Stimulated activated CD8-positive, alpha-beta memory T cell treated with anti-CD3 and anti-CD28 coated beads, Interleukin-15, amount 100 ng/mL, for 1 hour (primary cell): ENCODE data around the gene EIF4G2.

Experiments
- DNase-seq: peaks from one replicate; pipeline ENCODE4 v3.0.0-alpha.2; 2020; ENCODE audit warnings: low read depth

Gene EIF4G2

DNA sequence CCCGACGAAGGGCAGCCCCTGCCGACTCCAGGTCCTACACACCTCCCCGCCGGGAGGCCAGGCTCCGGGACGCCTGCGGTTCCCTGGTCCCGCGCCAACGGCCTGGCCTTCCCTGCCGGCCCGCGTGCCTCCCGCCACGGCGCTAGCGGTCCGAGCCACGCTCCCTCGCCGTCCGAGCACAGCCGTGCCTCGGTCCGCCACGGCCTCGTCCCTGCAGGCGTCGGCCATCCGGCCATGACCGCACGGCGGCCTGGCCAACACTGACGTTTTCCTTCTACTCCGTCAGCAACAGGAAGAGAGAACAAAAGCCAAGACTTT is 532 bp downstream of the EIF4G2 start:
- no peak for DNase-seq

DNA sequence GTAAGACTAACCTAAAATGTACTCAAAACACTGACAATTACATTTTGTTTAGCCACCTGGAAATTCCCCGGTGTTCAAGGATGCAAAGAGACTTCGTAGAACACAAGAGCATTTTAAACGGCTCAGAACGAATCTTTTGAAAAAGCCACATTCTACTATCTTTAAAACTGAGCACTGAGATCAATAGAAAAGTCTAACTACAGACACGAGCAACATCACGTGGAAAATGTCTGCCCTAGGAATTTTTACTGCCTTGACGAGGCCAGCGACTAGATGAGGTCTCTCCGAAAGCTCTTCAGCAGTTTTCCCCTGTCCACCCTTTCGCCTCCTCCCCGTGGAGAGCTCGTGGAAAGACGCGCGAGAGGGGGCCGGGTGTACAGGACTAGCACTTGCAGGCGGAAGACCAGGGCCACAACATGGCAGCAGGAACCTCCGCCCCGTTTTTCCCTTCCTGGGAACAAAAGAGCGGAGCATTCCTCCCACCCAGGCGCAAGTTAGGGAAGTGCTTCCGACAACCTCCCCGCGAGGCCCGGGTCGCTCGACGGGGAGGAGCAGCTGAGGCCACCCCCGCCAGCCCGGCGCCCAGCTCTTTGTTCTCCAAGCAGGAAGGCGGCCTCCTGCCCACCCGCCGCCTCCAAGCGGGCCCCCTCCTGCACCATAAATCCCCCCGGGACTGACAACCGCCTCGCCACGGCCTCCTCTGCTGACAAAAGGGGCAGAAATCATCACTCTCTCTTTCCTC is 1.1 kb downstream of the EIF4G2 start:
- DNase-seq: peak; percentile 8

DNA sequence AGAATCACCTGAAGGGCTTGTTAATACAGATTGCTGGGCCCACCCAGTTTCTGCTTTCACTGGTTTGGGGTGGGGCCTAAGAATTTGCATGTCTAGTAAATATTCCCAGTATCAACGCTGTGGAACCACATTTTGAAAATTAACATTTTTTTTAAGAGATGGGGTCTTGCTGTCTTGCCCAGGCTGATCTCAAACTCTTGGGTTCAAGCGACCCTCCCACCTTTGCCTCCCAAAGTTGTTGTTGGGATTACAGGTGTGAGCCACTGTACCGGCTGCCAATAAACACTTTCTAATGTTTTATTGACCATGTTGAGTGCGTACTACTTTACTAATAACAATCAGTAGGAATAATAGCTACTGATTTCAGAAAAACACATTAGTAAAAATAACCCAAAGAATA is 2.5 kb downstream of the EIF4G2 start:
- DNase-seq: no peak

DNA sequence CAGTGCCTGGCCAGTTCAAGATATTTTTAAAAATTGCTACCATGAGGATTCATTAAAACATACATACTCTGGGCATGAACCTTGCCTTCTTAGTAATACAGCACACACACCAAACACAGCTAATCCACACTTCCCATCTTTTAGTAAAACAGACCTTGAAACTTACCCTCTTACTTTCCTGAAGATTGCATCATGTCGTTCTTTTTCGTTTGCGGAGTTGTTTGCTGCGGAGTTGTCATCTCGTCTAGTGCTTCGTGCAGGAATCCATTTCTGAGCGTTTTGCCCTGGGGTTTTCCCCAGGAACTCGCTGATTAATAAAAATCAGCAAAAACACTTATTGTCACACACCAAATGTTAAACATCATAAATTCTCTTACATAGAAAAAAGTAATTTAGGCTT is 3.0 kb downstream of the EIF4G2 start:
- no peak for DNase-seq

GRCh38 chr11:10803676-10804075 is 5.0 kb downstream of the EIF4G2 start:
- no peak for DNase-seq

- no peak for DNase-seq
Measured at GRCh38 chr11:10800292-10800691, 8.4 kb downstream of the EIF4G2 start.

GRCh38 chr11:10798330-10798928 is 10.3 kb downstream of the EIF4G2 start:
- DNase-seq: no peak

- DNase-seq: no peak
Measured at GRCh38 chr11:10797531-10797930, 11.2 kb downstream of the EIF4G2 start.

DNA sequence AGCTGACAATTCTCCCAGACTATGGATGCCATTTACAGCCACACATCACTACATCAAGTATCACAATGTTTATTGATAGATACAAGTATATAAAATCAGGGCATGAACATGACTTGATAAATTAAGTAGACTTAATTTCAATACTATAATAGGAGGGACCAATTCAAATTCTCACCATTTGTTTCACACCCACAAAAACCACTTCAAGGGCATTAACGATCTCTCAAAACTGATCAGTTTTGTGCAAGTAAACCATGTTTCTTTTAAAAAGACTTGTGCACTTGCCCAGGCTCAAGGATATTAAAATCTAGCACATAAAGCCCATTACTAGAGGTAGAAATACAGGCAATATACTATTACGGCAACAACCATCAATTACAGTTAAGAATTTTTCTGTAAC is 11.7 kb downstream of the EIF4G2 start:
- DNase-seq: no peak

- DNase-seq: no peak
Measured at GRCh38 chr11:10796191-10796590, 12.5 kb downstream of the EIF4G2 start.

DNA sequence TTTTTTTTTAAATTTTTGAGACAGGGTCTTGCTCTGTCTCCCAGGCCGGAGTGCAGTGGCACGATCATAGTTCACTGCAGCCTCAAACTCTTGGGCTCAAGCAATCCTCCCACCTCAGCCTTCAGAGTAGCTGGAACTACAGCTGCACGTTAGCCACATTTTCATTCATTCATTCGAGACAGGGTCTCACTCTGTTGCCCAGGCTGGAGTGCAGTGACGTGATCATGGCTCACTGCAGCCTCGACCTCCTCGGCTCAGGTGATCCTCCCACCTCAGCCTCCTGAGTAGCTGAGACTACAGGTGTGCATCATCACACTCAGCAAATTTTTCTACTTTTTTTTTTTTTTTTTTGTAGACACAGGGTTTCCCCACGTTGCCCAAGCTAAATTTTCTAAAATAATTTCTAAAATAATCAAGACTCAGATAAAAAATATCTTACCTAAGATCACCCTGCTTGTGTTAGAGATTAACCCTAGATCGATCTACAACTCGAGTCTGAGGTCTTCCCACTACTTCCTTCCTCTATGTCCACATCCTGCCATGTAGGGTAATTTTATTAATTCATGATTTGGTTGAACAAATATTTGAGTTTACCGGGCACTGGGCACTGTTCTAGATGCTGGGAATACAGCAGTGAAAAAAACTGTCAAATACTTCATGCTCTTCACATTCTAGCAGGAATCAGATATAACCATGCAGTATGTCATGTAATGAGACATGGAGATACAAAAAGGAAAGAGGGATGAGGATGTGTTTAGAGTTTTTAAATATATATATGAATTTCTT is 15.1 kb downstream of the EIF4G2 start:
- no peak for DNase-seq

- DNase-seq: peak; percentile 73
Measured at GRCh38 chr11:10792385-10793068, 16.2 kb downstream of the EIF4G2 start.

- DNase-seq: no peak
Measured at GRCh38 chr11:10786451-10786850, 22.3 kb downstream of the EIF4G2 start.

- no peak for DNase-seq
Measured at GRCh38 chr11:10785146-10785474, 23.6 kb downstream of the EIF4G2 start.

GRCh38 chr11:10784232-10785145 is 24.2 kb downstream of the EIF4G2 start:
- DNase-seq: no peak

DNA sequence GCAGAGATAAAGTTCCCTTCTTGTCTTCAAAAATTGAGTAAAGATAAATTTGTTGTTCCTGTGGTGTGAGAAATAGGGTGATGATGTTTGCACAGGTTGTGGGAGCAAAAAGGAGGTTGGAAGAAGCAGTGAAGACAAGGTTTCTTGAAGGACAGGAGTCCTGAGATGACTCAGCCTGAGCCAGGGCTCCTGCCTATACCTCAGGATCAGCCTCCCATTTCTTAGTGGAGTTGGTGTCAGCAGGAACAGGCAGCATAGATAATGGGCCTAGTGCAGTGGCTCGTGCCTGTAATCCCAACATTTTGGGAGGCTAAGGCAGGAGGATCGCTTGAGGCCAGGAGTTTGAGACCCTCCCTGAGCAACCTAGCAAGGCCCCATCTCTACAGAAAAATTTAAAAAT is 28.7 kb downstream of the EIF4G2 start:
- DNase-seq: no peak

DNA sequence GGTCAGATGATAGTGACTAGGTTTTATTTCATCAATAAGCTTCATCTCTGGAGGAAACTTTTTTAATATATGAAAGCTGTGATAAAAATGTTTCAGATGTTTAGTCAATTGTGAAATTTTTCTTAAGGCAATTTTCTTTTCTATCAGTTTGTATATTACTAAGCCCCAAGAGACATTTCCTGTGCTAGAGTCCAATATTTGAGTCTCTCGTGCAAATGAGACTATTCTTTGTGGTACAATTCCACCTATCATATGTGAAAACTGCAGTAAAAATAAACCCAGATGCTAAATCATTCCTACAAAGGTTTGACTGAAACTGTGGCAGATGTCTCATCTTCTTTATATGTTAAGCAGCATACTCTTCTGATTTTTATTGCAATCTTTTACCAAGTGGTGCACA is 29.6 kb downstream of the EIF4G2 start:
- no peak for DNase-seq

- no peak for DNase-seq
Measured at GRCh38 chr11:10778217-10778970, 30.3 kb downstream of the EIF4G2 start.

DNA sequence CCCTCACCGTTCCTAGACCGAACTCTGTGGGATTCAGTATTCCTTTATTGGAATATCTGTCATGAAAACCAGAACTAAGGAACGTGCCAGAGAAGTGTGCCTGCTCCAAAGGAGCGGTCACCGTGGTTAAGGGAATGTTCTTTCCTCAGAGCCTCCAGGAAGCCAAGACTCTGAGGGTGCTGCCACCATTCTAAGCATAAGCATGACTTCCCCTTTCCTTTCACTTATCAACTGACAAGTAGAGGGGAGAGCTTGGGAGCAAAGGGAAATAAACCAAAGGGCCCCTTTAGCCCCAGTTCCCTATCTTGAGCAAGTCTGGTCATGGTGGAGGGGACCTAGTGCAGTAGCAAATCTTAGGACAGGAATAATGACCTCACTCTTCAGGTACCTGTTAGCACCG is 30.9 kb downstream of the EIF4G2 start:
- DNase-seq: no peak

- no peak for DNase-seq
Measured at GRCh38 chr11:10777393-10777793, 31.3 kb downstream of the EIF4G2 start.

GRCh38 chr11:10774811-10775210 is 33.9 kb downstream of the EIF4G2 start:
- DNase-seq: no peak
